ENCODE data around the gene USP35. TPM values are rescaled to one million over a fixed set of nuclear protein-coding genes. Genes with fewer than 3 reads are reported as not detected.
"Not testable (repeated sequence)": the region's sequence is repeated elsewhere in the genome, so short reads cannot be mapped to it uniquely, and the experiment has no call there.

Gene USP35
- total RNA-seq, 2 donors from 2014 or later, result 8.6 to 11.2 TPM

- Histone ChIP-seq H3K4me1 (ENCODE audit: control insufficient read depth, insufficient read depth, low read length) (no peaks in the 10 kb centered on the region), H3K36me3 (ENCODE audit: control insufficient read depth, insufficient read depth, low read length) (peaks cover 47% of the 10 kb centered on the region), H3K27ac (ENCODE audit: low read depth, low read length) (no peak overlapping the region), H3K9me3 (ENCODE audit: control insufficient read depth, low read length) (no peaks in the 10 kb centered on the region), H3K4me3 (ENCODE audit: low read length) (no peak overlapping the region), H3K9ac (ENCODE audit: extremely low read depth, low read length, poor library complexity, severe bottlenecking) (no peak overlapping the region), H3K27me3 (ENCODE audit: control insufficient read depth, insufficient read depth, low read length, poor library complexity, severe bottlenecking) (no peaks in the 10 kb centered on the region)
- peaks cover 9% of the 10 kb centered on the region for H3K4me1 Mint-ChIP-seq
- no peak for DNase-seq
- H3K27me3 Mint-ChIP-seq (ENCODE audit: insufficient read depth), result no peaks in the 10 kb centered on the region
- H3K9me3 Mint-ChIP-seq, result no peaks in the 10 kb centered on the region
- WGBS, 2 experiments (ENCODE audit: insufficient coverage in 1 of 2, insufficient read length in 1 of 2), result 97 to 100% methylated on average over 1 to 2 of the region's 2 CpGs
- H3K36me3 Mint-ChIP-seq (ENCODE audit: low read depth), result peaks cover 18% of the 10 kb centered on the region
- TF ChIP-seq CTCF (conservative IDR thresholded peaks at IDR 0.05), result no peak
- no peak overlapping the region for H3K4me3 Mint-ChIP-seq
- no peak overlapping the region for H3K27ac Mint-ChIP-seq
These were observed 40.4 kb downstream of the USP35 start for GRCh38 chr11:78229106-78229505.

DNA sequence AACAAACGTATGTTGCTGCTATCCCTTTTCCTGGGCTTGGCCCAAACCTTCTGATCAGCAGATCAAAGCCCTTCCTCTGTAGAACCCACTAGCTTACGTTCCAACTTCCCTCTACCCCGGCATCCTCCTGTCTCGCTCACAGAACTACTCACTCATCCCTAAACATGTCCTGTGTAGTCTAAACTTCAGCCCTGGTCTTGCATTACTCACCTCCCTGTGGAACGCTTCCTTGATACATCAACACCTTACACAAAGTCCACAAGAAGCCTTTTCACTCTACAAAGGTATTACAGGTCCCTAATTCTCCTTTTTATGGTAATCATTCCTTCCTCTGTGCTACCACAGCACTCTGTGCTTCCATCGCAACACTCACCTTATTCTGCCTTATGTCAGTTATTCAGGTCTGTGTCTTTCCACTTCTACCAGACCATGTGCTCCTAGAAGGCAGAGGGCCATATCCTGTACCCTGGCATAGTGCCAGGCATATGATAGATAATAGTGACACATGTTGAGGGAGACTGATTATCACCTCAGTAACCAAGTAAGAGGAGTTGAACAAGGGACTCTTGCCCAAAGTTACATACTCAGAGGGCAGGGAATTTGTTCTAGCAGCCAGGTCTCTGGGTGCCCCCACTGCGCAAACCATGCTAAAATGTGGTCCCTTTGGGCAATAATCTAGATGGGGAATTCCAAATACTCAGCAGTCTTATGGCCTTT, 41.6 kb downstream of the USP35 start:
- no peaks in the 10 kb centered on the region for H3K27me3 Mint-ChIP-seq (ENCODE audit: insufficient read depth)
- peaks cover 9% of the 10 kb centered on the region for H3K4me1 Mint-ChIP-seq
- H3K36me3 ChIP-seq (ENCODE audit: control insufficient read depth, insufficient read depth, low read length), result peaks cover 35% of the 10 kb centered on the region
- 90 to 95% methylated on average over 5 to 7 of the region's 7 CpGs for WGBS, 2 experiments (ENCODE audit: insufficient coverage in 1 of 2, insufficient read length in 1 of 2)
- no peaks in the 10 kb centered on the region for H3K9me3 ChIP-seq (ENCODE audit: control insufficient read depth, low read length)
- H3K27me3 ChIP-seq (ENCODE audit: control insufficient read depth, insufficient read depth, low read length, poor library complexity, severe bottlenecking), result no peaks in the 10 kb centered on the region
- DNase-seq, result no peak
- H3K4me3 ChIP-seq (ENCODE audit: low read length), result no peak overlapping the region
- H3K27ac ChIP-seq (ENCODE audit: low read depth, low read length), result no peak overlapping the region
- no peak overlapping the region for H3K27ac Mint-ChIP-seq
- no peak overlapping the region for H3K4me3 Mint-ChIP-seq
- H3K9me3 Mint-ChIP-seq, result no peaks in the 10 kb centered on the region
- no peak overlapping the region for H3K9ac ChIP-seq (ENCODE audit: extremely low read depth, low read length, poor library complexity, severe bottlenecking)
- peaks cover 8% of the 10 kb centered on the region for H3K36me3 Mint-ChIP-seq (ENCODE audit: low read depth)
- H3K4me1 ChIP-seq (ENCODE audit: control insufficient read depth, insufficient read depth, low read length), result no peaks in the 10 kb centered on the region
- no peak for TF ChIP-seq CTCF (conservative IDR thresholded peaks at IDR 0.05)

DNA sequence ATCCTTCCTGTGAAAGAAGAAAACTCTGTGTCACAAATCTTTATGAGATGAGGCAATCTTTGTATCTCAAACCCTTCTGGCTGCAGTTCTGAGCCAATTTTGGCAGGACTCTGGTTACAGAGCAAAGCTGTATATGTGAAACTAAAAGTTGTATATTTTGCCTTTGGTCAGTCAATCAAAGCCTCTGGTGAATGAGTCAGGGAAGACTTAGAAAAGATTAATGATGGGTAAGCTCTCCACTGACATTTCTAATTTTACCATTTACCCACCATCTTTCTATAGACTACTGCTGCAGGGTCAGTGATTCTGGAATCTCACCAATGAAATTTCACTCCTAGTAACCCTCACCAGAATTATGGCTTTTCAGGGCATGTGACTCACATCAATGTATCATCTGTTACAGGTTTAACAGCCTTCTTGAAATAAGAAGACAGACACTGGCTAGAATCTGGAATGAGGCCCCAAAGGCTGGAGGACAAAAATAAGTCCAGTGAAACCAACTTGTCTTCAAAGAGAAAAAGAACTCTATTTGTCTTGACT, 43.3 kb downstream of the USP35 start:
- no peak overlapping the region for H3K27ac Mint-ChIP-seq
- H3K9me3 Mint-ChIP-seq, result no peaks in the 10 kb centered on the region
- no peak overlapping the region for H3K27ac ChIP-seq (ENCODE audit: low read depth, low read length)

DNA sequence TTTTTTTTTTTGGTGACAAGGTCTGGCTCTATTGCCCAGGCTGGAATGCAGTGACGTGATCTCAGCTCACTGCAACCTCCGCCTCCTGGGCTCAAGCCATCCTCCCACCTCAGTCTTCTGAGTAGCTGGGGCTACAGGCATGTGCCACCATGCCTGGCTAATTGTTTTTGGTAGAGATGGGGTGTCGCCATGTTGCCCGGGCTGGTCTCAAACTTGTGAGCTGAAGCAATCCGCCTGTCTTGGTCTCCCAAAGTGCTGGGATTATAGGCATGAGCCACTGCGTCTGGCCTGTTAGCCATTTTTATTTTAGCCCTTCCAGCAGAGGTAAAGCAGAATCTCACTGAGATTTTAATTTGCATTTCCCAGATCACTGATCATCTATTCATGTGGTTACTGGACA, 44.3 kb downstream of the USP35 start:
- not testable (repeated sequence) for DNase-seq; H3K9me3 ChIP-seq (ENCODE audit: control insufficient read depth, low read length); H3K4me1 Mint-ChIP-seq; H3K9ac ChIP-seq (ENCODE audit: extremely low read depth, low read length, poor library complexity, severe bottlenecking); H3K4me1 ChIP-seq (ENCODE audit: control insufficient read depth, insufficient read depth, low read length); H3K27me3 Mint-ChIP-seq (ENCODE audit: insufficient read depth); H3K4me3 Mint-ChIP-seq; H3K27ac ChIP-seq (ENCODE audit: low read depth, low read length); H3K4me3 ChIP-seq (ENCODE audit: low read length); H3K27ac Mint-ChIP-seq; H3K9me3 Mint-ChIP-seq; H3K27me3 ChIP-seq (ENCODE audit: control insufficient read depth, insufficient read depth, low read length, poor library complexity, severe bottlenecking)
- peaks cover 20% of the 10 kb centered on the region for H3K36me3 Mint-ChIP-seq (ENCODE audit: low read depth)
- H3K36me3 ChIP-seq (ENCODE audit: control insufficient read depth, insufficient read depth, low read length), result peaks cover 33% of the 10 kb centered on the region
- 92 to 94% methylated on average over 5 to 6 of the region's 6 CpGs for WGBS, 2 experiments (ENCODE audit: insufficient coverage in 1 of 2, insufficient read length in 1 of 2)

More for the DNA sequence above, 43.3 kb downstream of the USP35 start:
- peaks cover 10% of the 10 kb centered on the region for H3K36me3 Mint-ChIP-seq (ENCODE audit: low read depth)
- peaks cover 31% of the 10 kb centered on the region for H3K36me3 ChIP-seq (ENCODE audit: control insufficient read depth, insufficient read depth, low read length)
- no peak overlapping the region for H3K4me3 ChIP-seq (ENCODE audit: low read length)
- no peak for DNase-seq
- peaks cover 9% of the 10 kb centered on the region for H3K4me1 Mint-ChIP-seq
- H3K4me1 ChIP-seq (ENCODE audit: control insufficient read depth, insufficient read depth, low read length), result no peaks in the 10 kb centered on the region
- no peak overlapping the region for H3K9ac ChIP-seq (ENCODE audit: extremely low read depth, low read length, poor library complexity, severe bottlenecking)
- no peaks in the 10 kb centered on the region for H3K9me3 ChIP-seq (ENCODE audit: control insufficient read depth, low read length)
- H3K27me3 Mint-ChIP-seq (ENCODE audit: insufficient read depth), result no peaks in the 10 kb centered on the region
- TF ChIP-seq CTCF (conservative IDR thresholded peaks at IDR 0.05), result no peak
- H3K27me3 ChIP-seq (ENCODE audit: control insufficient read depth, insufficient read depth, low read length, poor library complexity, severe bottlenecking), result no peaks in the 10 kb centered on the region
- H3K4me3 Mint-ChIP-seq, result no peak overlapping the region
